ENCODE results near the gene MYL4.
"Not testable (repeated sequence)": the region's sequence is repeated elsewhere in the genome, so short reads cannot be mapped to it uniquely, and the experiment has no call there.

MYL4 gene

GRCh38 chr17:47180337-47180736 lies 28.8 kb upstream of the MYL4 start:
- ChIA-PET POLR2A (no interaction called here), CTCF (no interaction called here)
- DNase-seq (ENCODE audit: extremely low spot score) = no peak
- TF ChIP-seq ARNT (IDR thresholded peaks at IDR 0.05) = no peak
- no peak for TF ChIP-seq FOXK2 (IDR thresholded peaks at IDR 0.05)
- no peak for TF ChIP-seq TARDBP (IDR thresholded peaks at IDR 0.05)
- TF ChIP-seq PKNOX1 (IDR thresholded peaks at IDR 0.05) = no peak
- TF ChIP-seq CTBP1 (IDR thresholded peaks at IDR 0.05; ENCODE audit: borderline replicate concordance) = no peak
- no peak for TF ChIP-seq NFRKB (IDR thresholded peaks at IDR 0.05)
- no peak for TF ChIP-seq FOXM1 (IDR thresholded peaks at IDR 0.05; ENCODE audit: borderline replicate concordance)
- no peak for TF ChIP-seq L3MBTL2 (conservative IDR thresholded peaks at IDR 0.05)
- TF ChIP-seq SUZ12 (IDR thresholded peaks at IDR 0.05) = no peak
- no peak for TF ChIP-seq FOXA1 (IDR thresholded peaks at IDR 0.05)
- no peak for TF ChIP-seq ZNF384 (IDR thresholded peaks at IDR 0.05)
- TF ChIP-seq BHLHE40 (IDR thresholded peaks at IDR 0.05; ENCODE audit: borderline replicate concordance) = no peak
- TF ChIP-seq SP1 (IDR thresholded peaks at IDR 0.05) = no peak
- TF ChIP-seq LEF1 (IDR thresholded peaks at IDR 0.05; ENCODE audit: borderline replicate concordance) = no peak

DNA sequence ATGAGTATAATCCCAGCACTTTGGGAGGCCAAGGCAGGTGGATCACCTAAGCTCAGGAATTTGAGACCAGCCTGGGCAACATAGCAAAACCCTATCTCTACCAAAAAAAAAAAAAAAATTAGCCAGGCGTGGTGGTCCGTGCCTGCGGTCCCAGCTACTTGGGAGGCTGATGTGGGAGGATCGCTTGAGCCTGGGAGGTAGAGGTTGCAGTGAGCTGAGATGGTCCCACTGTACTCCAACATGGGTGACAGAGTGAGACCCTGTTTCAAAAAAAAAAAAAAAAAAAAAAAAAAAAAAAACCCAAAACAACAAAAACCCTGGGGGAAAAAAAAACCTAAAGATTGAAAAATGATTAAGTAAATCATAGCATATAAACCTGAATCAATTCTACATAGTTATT lies 28.2 kb upstream of the MYL4 start:
- DNase-seq (ENCODE audit: extremely low spot score); POLR2A ChIA-PET; CTCF ChIA-PET: not testable (repeated sequence)
- TF ChIP-seq ZNF384 (IDR thresholded peaks at IDR 0.05) = 0 out of 2 replicates have a peak, but pooled peaks have one; percentile 42

- ChIA-PET CTCF (interaction anchor here (0.6 to 1.0 kb wide), 2 partner anchors 13 to 67 kb away, joined by 3 to 4 read pairs; no protein-coding TSS in a partner anchor), POLR2A (interaction anchor here (1.0 to 1.2 kb wide), 2 partner anchors 9 to 26 kb away, joined by 3 read pairs; no protein-coding TSS in a partner anchor)
Observed at GRCh38 chr17:47184681-47185080, 24.5 kb upstream of the MYL4 start.

GRCh38 chr17:47188271-47188875 lies 20.8 kb upstream of the MYL4 start:
- CTCF ChIA-PET = interaction anchor here (1.3 kb wide), 1 partner anchor 19 kb away, joined by 3 read pairs; no protein-coding TSS in a partner anchor
- TF ChIP-seq HDGF (IDR thresholded peaks at IDR 0.05; ENCODE audit: borderline replicate concordance) (no peak), ZNF384 (IDR thresholded peaks at IDR 0.05) (no peak), FOXA1 (IDR thresholded peaks at IDR 0.05) (no peak), CTBP1 (IDR thresholded peaks at IDR 0.05; ENCODE audit: borderline replicate concordance) (no peak), L3MBTL2 (conservative IDR thresholded peaks at IDR 0.05) (no peak; the same call in 1 of the 2 replicates), NFRKB (IDR thresholded peaks at IDR 0.05) (no peak), TARDBP (IDR thresholded peaks at IDR 0.05) (no peak), FOXM1 (IDR thresholded peaks at IDR 0.05; ENCODE audit: borderline replicate concordance) (no peak), SUZ12 (IDR thresholded peaks at IDR 0.05) (no peak), LEF1 (IDR thresholded peaks at IDR 0.05; ENCODE audit: borderline replicate concordance) (no peak)
- POLR2A ChIA-PET = interaction anchor here (2.2 kb wide), 1 partner anchor 11 kb away, joined by 20 read pairs; no protein-coding TSS in a partner anchor
- DNase-seq (ENCODE audit: extremely low spot score) = peak; percentile 13

More at GRCh38 chr17:47184681-47185080, 24.5 kb upstream of the MYL4 start:
- TF ChIP-seq L3MBTL2 (conservative IDR thresholded peaks at IDR 0.05) (no peak), ARNT (IDR thresholded peaks at IDR 0.05) (no peak), FOXK2 (IDR thresholded peaks at IDR 0.05) (no peak), FOXA1 (IDR thresholded peaks at IDR 0.05) (no peak), CTBP1 (IDR thresholded peaks at IDR 0.05; ENCODE audit: borderline replicate concordance) (no peak), ZNF384 (IDR thresholded peaks at IDR 0.05) (no peak), ELF4 (IDR thresholded peaks at IDR 0.05) (no peak)
- no peak for DNase-seq (ENCODE audit: extremely low spot score)

GRCh38 chr17:47188876-47189731 lies 20.0 kb upstream of the MYL4 start, which contains the start of gene CDC27:
Gene CDC27, minus strand, starts transcription at chr17:47189295. Its CDS starts 123 bp downstream, at chr17:47189172.
- ChIA-PET CTCF (interaction anchor here (1.1 to 1.3 kb wide), 2 partner anchors 18 to 30 kb away, joined by 3 read pairs; no protein-coding TSS in a partner anchor), POLR2A (interaction anchor here (0.6 to 2.2 kb wide), 7 partner anchors 10 to 132 kb away, joined by 3 to 20 read pairs (median 4); partner anchors contain the start of gene MYL4)
- TF ChIP-seq PKNOX1 (IDR thresholded peaks at IDR 0.05) = peak; percentile 34
- TF ChIP-seq TARDBP (IDR thresholded peaks at IDR 0.05) = no peak
- peak; percentile 53 for TF ChIP-seq L3MBTL2 (conservative IDR thresholded peaks at IDR 0.05)
- TF ChIP-seq CTBP1 (IDR thresholded peaks at IDR 0.05; ENCODE audit: borderline replicate concordance) = no peak
- TF ChIP-seq ZNF384 (IDR thresholded peaks at IDR 0.05) = no peak
- no peak for TF ChIP-seq LEF1 (IDR thresholded peaks at IDR 0.05; ENCODE audit: borderline replicate concordance)
- no peak for TF ChIP-seq SP1 (IDR thresholded peaks at IDR 0.05)
- 0 out of 2 replicates have a peak, but pooled peaks have one; percentile 83 for TF ChIP-seq HDGF (IDR thresholded peaks at IDR 0.05; ENCODE audit: borderline replicate concordance)
- TF ChIP-seq FOXK2 (IDR thresholded peaks at IDR 0.05) = no peak
- DNase-seq (ENCODE audit: extremely low spot score) = peak; percentile 99

DNA sequence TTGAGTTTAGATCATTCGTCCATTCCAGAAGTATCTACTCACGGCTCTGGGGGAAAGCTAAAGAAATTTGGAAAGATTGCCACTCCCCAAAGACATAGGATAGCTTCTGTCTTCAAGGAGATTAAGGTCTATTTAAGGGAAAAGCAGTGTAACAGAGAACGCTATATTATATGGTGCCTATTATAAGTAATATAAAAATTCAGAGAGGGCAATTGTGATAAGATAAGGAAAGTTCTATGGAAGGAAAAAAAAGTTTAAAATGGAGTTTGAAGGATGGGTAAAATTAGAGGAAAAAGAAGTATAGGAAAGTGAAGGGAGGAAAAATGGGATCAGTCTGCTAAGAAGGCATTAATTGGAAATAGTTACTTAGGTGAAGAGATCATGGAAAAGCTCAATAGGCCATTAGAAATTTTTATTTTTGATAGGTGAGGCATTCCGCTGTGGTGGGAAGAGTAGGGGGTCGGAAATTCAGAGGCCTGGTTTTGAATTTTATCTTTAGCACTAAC lies 19.4 kb upstream of the MYL4 start:
- TF ChIP-seq ELF4 (IDR thresholded peaks at IDR 0.05) = no peak
- TF ChIP-seq TARDBP (IDR thresholded peaks at IDR 0.05) = 0 out of 2 replicates have a peak, but pooled peaks have one; percentile 4
- TF ChIP-seq BHLHE40 (IDR thresholded peaks at IDR 0.05; ENCODE audit: borderline replicate concordance) = no peak
- POLR2A ChIA-PET = interaction anchor here (0.7 to 2.2 kb wide), 7 partner anchors 9 to 132 kb away, joined by 3 to 20 read pairs (median 4); partner anchors contain the start of gene MYL4
- CTCF ChIA-PET = interaction anchor here (1.1 to 1.3 kb wide), 2 partner anchors 18 to 29 kb away, joined by 3 read pairs; no protein-coding TSS in a partner anchor
- no peak for DNase-seq (ENCODE audit: extremely low spot score)

Measured in HEK293T (cell line).